AG04449 (cell line): ENCODE measurements around the gene RHEB.
"Not testable (repeated sequence)": the region's sequence is repeated elsewhere in the genome, so short reads cannot be mapped to it uniquely, and the experiment has no call there.

Experiments used
- CTCF ChIA-PET: fragments of 350-600 bp; formaldehyde crosslinking; extraction: SDS; loops from one replicate; lab custom pipeline; 2021; ENCODE audit warnings: antibody characterized with exemption; lab: Yijun Ruan, JAX
- POLR2A ChIA-PET: fragments of 400-600, 350-600 bp; formaldehyde crosslinking; extraction: SDS; loops from one replicate; lab custom pipeline; 2020; ENCODE audit warnings: antibody characterized with exemption, inconsistent platforms; lab: Yijun Ruan, JAX
- DNase-seq: peaks from one replicate; pipeline ENCODE4 v3.0.0-alpha.2; 2010; ENCODE audit warnings: low read depth, low spot score
- H3K4me3 ChIP-seq: 2 replicates; pipeline ENCODE4 v1.5.1; 2011; ENCODE audit warnings: low read depth, mild to moderate bottlenecking, control low read depth, low read length
- TF ChIP-seq, protein P1 (sequence below): IDR thresholded peaks from one replicate; pipeline ENCODE4 v1.5.1; 2011; ENCODE audit warnings: mild to moderate bottlenecking, moderate library complexity, low read length, control low read depth, inconsistent platforms; ENCODE audit not compliant: insufficient read depth; ENCODE audit errors: missing control alignments

Gene RHEB

DNA sequence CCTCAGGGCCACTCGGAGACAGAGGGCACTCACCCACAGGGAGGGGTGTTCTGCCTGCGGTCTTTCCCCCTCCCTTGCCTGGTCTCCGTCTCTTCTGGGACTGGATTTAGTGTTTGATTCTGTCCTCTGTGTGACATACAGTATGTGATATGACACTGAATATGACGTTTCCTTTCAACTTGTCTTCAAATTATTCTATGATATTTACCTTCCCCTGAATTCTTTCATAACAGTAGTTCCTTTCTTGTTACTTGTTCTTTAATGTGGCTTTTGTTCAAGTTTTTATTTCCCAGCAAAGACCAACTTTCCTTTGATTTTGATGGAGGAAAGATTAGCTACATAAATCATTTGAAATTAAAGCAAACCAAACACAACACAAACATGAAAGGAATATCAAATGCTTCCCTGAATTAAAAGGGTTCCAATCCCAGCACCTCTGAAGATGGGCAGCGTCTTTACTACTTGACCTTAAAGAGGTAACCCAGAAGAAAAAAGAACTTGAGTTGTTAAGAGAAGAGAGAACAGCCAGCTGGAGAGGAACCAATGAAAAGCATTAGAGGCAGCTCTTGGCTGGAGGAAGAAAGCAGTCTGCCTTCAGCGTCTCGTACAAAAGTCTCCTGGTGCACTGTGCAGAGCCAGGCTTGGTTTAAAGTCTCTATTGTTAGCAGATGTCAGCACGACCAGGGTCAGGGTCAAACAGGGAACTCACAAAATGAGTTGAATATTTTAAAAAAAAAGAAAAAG, 18.3 kb upstream of the RHEB start:
- no peak for DNase-seq
- H3K4me3 ChIP-seq = no peak overlapping the region
- TF ChIP-seq, protein P1, sequence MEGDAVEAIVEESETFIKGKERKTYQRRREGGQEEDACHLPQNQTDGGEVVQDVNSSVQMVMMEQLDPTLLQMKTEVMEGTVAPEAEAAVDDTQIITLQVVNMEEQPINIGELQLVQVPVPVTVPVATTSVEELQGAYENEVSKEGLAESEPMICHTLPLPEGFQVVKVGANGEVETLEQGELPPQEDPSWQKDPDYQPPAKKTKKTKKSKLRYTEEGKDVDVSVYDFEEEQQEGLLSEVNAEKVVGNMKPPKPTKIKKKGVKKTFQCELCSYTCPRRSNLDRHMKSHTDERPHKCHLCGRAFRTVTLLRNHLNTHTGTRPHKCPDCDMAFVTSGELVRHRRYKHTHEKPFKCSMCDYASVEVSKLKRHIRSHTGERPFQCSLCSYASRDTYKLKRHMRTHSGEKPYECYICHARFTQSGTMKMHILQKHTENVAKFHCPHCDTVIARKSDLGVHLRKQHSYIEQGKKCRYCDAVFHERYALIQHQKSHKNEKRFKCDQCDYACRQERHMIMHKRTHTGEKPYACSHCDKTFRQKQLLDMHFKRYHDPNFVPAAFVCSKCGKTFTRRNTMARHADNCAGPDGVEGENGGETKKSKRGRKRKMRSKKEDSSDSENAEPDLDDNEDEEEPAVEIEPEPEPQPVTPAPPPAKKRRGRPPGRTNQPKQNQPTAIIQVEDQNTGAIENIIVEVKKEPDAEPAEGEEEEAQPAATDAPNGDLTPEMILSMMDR = no peak
- POLR2A ChIA-PET = no interaction called here
- CTCF ChIA-PET = interaction anchor here (0.9 to 1.8 kb wide), 9 partner anchors 13 to 220 kb away, joined by 3 to 5 read pairs (median 4); no protein-coding TSS in a partner anchor

DNA sequence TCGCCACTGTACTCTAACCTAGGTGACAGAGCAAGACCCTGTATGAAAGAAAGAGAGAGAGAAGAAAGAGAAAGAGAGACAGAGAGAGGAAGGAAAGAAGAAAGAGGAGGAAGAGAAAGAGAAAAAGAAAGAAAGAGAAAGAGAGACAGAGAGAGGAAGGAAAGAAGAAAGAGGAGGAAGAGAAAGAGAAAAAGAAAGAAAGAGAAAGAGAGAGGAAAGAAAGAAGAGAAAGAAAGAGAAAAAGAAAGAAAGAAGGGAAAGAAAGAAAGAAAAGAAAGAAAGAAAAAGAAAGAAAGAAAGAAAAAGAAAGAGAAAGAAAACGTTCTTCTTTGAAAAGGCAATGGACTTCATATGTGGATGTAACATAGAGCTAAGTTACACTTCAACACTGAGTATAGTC, 16.5 kb upstream of the RHEB start:
- H3K4me3 ChIP-seq, CTCF ChIA-PET, DNase-seq: not testable (repeated sequence)
- POLR2A ChIA-PET = interaction anchor here (0.6 kb wide), 1 partner anchor 512 kb away, joined by 3 read pairs; no protein-coding TSS in a partner anchor

DNA sequence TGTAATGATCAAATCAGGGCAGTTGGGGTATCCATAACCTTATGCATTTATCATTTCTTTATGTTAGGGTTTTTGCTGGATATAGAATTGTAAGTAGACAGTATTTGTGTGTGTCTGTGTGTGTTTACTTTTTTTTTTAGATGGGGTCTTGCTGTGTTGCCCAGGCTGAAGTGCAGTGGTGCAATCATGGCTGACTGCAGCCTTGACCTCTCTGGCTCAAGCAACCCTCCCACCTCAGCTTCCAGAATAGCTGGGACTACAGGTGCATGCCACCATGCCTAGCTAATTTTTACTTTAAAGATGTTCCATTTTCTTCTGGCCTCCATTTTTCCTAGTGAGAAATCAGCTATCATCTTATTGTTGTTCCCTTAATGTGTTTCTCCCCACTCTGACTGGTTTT, 10.1 kb upstream of the RHEB start:
- no peak overlapping the region for H3K4me3 ChIP-seq
- ChIA-PET CTCF (no interaction called here), POLR2A (no interaction called here)
- TF ChIP-seq, protein P1 = no peak
- no peak for DNase-seq

DNA sequence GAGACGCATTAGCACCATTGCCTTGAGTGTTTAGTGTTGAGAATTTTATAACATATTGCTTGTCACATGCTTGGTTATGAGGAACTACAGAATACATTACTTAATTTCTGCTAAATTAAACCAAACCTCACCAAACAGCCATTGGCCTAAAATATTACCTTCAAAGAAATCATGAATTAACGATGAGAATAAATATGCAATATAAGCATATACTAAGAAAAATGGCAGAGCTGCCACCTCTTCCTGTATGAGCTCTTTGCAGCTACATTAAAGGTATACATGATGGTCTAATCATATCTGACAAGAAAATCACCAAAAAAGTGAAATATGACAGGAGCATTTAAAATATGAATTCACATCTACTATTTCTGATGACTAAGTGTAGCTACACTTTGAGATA, 5.2 kb upstream of the RHEB start:
- ChIA-PET CTCF (interaction anchor here (1.7 kb wide), 1 partner anchor 13 kb away, joined by 5 read pairs; no protein-coding TSS in a partner anchor), POLR2A (no interaction called here)
- H3K4me3 ChIP-seq = no peak overlapping the region
- DNase-seq = no peak
- TF ChIP-seq, protein P1 = no peak

DNA sequence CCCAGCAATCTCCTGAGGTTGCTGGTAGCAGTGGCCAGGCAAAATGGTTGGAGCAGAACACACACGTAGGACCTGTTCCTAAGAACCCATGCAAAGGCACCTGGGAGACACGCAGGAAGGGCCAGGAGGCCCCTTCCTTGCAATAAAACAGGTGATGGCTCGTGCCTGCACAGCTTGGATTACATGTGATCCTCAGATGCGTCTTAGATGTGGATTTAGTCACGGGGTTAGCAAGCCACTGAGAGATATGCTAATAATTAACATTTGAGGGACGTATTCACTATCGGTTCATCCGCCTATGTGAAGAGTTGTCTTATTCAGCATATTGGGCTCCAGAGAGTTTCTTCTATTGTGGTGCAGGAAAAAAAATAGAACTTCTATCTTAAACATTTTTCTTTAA, 4.6 kb upstream of the RHEB start:
- no peak for DNase-seq
- H3K4me3 ChIP-seq = no peak overlapping the region
- TF ChIP-seq, protein P1 = no peak
- POLR2A ChIA-PET = no interaction called here
- CTCF ChIA-PET = interaction anchor here (1.7 kb wide), 1 partner anchor 14 kb away, joined by 5 read pairs; no protein-coding TSS in a partner anchor

DNA sequence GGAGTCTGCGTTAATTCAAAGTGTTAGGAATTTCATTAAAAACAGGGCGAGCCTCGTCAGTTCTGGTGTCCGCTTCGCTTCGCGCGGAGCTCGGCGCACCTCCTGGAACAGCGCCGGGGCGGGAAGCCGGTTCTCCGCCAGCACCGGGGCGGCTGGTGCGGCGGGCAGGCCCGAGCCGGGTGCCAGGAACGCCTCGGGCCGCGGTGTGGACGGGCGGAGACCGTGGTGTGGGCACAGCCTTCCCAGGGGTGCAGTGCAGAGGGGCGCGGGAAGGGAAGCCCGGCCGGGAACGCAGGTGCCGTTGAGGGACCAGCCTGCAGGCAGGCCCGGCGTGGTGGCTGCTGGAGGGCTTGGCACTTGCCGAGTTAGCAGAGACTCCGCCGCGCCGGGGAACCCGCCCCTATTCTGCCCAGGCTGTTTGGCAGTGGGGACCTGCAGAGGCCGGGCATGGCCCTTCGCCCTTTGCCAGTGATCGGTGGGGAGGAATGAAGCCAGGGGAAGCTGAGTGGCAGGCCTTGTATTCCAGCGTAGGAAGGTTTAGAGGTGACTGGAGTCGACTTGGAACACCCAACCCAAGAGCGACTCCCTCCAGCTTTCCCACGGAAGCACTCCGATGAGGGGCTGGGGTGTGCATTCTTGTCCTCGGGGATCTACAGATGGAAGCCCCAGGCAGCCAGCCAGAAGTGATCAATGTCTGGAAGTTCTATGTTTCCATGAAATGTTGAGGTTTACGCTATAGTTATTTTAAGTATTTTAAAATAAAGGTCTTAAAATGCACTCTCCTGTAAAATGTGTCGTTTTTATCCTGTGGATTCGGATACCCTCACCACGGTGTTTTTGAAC, 945 bp upstream of the RHEB start:
- ChIA-PET POLR2A (interaction anchor here (0.7 to 1.1 kb wide), 5 partner anchors 17 to 216 kb away, joined by 3 to 5 read pairs (median 3); no protein-coding TSS in a partner anchor), CTCF (interaction anchor here (1.6 kb wide), 2 partner anchors 23 to 211 kb away, joined by 4 read pairs; no protein-coding TSS in a partner anchor)
- H3K4me3 ChIP-seq = peak overlapping the region; percentile 62
- DNase-seq = no peak
- TF ChIP-seq, protein P1 = no peak

DNA sequence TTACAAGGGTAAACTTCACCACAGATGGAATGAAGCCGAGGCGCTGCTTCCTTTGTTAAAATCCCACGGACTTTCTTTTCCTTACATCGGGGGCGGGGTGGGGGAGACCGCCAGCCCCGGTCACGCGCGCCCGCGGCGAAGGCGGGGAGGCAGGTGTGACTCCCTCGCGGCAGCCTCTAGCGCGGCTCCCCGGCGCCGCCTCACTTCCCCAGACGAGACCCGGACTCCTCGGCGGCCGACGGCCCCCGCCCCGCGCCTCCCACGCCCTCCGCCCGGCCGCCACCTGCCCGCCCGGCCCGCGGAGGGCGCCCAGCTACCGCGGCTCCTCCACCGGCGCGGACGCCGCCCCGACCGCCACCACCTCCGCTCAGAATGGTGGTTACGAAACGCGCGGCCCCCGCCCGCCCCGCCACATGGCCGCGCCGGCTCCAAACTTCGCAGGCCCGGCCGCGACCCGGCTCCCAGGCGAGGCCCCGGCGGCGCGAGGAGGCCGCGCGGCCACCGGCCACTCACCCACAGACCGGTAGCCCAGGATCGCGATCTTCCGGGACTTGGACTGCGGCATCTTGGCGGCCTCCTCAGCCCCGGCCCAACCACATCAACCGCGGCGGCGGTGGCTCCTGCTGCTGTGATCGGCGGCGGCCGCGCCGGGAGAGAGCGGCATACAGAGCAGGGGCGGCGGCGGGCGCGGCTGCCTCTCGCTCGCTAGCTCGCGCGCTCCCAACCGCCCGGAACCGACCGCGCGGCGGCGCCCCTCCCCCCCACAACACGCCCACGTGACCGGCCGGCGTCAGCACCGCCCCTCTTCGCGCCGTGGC, 539 bp downstream of the RHEB start:
- peak overlapping the region; percentile 74 for H3K4me3 ChIP-seq
- CTCF ChIA-PET = interaction anchor here (1.1 to 1.6 kb wide), 3 partner anchors 25 to 209 kb away, joined by 3 to 4 read pairs (median 4); no protein-coding TSS in a partner anchor
- DNase-seq = not testable (repeated sequence)
- POLR2A ChIA-PET = interaction anchor here (0.9 to 1.1 kb wide), 3 partner anchors 16 to 218 kb away, joined by 3 to 5 read pairs (median 3); no protein-coding TSS in a partner anchor
